Psoas muscle (tissue), 8 donors: ENCODE data around the gene FAM53B. TPM values are rescaled to one million over a fixed set of nuclear protein-coding genes. Genes with fewer than 3 reads are reported as not detected.
A peak's percentile ranks its signal among the peaks of the same experiment; 100 is the strongest.

Experiments
- ATAC-seq, 4 donors: fragments of 200-7000 bp; cut with Tn5 transposase; one replicate each; pipeline ENCODE4 v1.9.1; 2020; ENCODE audit warnings: moderate library complexity in 3 of 4, mild to moderate bottlenecking in 2 of 4
- DNase-seq, 2 donors: peaks; one replicate each; pipeline ENCODE4 v3.0.0-alpha.2; 2020
- H3K27ac ChIP-seq: fragments of 200-600 bp; one replicate; pipeline ENCODE4 v1.8.0; 2022
- H3K27me3 ChIP-seq, 3 donors: fragments of 200-600 bp in 1 of 3; one replicate each; pipeline versions ENCODE4 v1.6.1 to v1.8.0; 2013 to 2022; ENCODE audit warnings: low read length in 2 of 3, mild to moderate bottlenecking in 2 of 3, moderate library complexity in 1 of 3; ENCODE audit not compliant: insufficient read depth in 3 of 3
- H3K36me3 ChIP-seq, 2 donors: fragments of 200-600 bp in 1 of 2; one replicate each; pipeline versions ENCODE4 v1.6.1 to v1.8.0; 2013 to 2022; ENCODE audit warnings: low read depth in 1 of 2, mild to moderate bottlenecking in 1 of 2, moderate library complexity in 1 of 2; ENCODE audit not compliant: insufficient read depth in 1 of 2
- H3K4me1 ChIP-seq: fragments of 200-600 bp; one replicate; pipeline ENCODE4 v1.8.0; 2022
- H3K4me3 ChIP-seq: fragments of 200-600 bp; one replicate; pipeline ENCODE4 v1.8.0; 2022; ENCODE audit warnings: mild to moderate bottlenecking
- H3K9me3 ChIP-seq: fragments of 200-600 bp; one replicate; pipeline ENCODE4 v1.8.0; 2022
- WGBS, 3 donors: extraction: QIAGEN DNeasy Blood & Tissue Kit; methylation state at CpG; one replicate each; pipeline versions ENCODE4 v1.1.6 to v1.1.7; 2013; 5-methylcytosine and 5-hydroxymethylcytosine counted together
- intact Hi-C, 2 donors: fragments of 100-400 bp; cut with DNase I; formaldehyde crosslinking; loops; one replicate each; pipeline versions ENCODE4 v1.11.0 to v1.14.2; 2022
- polyA plus RNA-seq, 3 donors: library from polyadenylated mRNA; stranded (reverse); fragments of 200-250 nt; gene quantifications; one replicate each; pipeline ENCODE4 v1.2.3, GENCODE V29; 2013
- total RNA-seq, 4 donors: library from RNA; stranded (reverse); fragmentation: NEBNext Ultra II Directional in 2 of 4; extraction: Animal tissue kit (Norgen Biotek cat#: 25700) in 2 of 4; gene quantifications; one replicate each; pipeline versions ENCODE4 v1.2.1 to v1.2.4, GENCODE V29; 2021 to 2023
- TF ChIP-seq, protein P1 (sequence below): fragments of 200-600 bp; IDR thresholded peaks from one replicate; pipeline ENCODE4 v1.8.0; 2022; ENCODE audit warnings: antibody characterized with exemption
- donor health status: healthy with polysubstance abuse.
- donor health status: DM: no; HTN: no; CAD: no; lungs with moderate emphysema.
- donor health status: Bipolar disorder and iron deficiency.
- donor health status: healthy.
- donor health status: DM: yes; HTN: yes; CAD: no.
- donor health status: DM: no; HTN: no; CAD: no.
- donor health status: DM: no; HTN: no; CAD: no.
- donor health status: DM: yes; HTN: yes; CAD: no.

Gene FAM53B
- total and polyA plus RNA-seq, 7 donors: 31.0 to 178 (median 49.5) TPM

DNA sequence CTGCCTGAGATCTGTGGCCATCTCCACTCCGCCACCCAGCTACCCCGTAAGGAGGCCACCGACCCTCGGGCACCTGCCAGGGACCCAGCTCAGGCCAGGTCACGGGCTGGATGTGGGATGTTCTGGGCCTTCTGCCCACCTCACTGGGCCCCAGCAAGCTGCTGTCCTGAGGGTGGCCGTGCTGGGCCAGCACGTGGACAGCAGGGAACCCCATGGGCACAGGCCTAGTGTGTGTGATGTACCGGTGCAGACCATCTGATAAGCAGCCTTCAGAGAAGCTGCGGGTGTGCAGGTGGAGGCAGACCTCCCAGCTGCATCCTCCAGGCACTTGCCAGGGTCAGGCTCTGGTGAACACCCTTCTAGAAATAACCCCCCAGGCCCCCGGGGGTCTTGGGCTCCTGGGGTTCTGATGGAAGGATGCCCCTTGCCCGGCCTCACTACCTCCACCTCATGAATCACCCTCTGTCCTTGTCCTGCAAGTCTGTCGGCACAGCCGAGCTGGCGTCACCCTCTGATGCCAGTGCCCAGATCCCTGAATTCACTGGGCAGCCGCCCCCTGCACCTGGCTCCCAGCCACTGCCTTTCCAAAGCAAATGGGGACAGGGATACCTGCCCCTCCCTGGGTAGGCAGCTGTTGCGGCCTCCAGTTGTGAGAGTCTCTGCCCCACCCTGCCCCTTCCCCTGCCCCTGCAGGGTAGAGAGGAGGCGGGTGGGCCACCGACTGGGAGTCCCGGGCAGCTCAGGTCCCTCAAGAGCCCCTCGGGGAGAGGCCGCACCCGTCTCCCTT lies 139.8 kb downstream of the FAM53B start:
- peak; percentile 23 to 60 for DNase-seq
- WGBS, 3 donors: 54 to 70% (median 62%) methylated on average over 21 to 22 of the region's 22 CpGs
- no peak overlapping the region for H3K27ac ChIP-seq
- TF ChIP-seq, protein P1, sequence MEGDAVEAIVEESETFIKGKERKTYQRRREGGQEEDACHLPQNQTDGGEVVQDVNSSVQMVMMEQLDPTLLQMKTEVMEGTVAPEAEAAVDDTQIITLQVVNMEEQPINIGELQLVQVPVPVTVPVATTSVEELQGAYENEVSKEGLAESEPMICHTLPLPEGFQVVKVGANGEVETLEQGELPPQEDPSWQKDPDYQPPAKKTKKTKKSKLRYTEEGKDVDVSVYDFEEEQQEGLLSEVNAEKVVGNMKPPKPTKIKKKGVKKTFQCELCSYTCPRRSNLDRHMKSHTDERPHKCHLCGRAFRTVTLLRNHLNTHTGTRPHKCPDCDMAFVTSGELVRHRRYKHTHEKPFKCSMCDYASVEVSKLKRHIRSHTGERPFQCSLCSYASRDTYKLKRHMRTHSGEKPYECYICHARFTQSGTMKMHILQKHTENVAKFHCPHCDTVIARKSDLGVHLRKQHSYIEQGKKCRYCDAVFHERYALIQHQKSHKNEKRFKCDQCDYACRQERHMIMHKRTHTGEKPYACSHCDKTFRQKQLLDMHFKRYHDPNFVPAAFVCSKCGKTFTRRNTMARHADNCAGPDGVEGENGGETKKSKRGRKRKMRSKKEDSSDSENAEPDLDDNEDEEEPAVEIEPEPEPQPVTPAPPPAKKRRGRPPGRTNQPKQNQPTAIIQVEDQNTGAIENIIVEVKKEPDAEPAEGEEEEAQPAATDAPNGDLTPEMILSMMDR: no peak
- ATAC-seq: peak in 3 of 4 donors; percentile 1 to 11 (median 9)
- H3K36me3 ChIP-seq: no peaks in the 10 kb centered on the region
- no peak overlapping the region for H3K4me3 ChIP-seq
- H3K27me3 ChIP-seq: no peaks in the 10 kb centered on the region
- H3K4me1 ChIP-seq: no peaks in the 10 kb centered on the region
- no peaks in the 10 kb centered on the region for H3K9me3 ChIP-seq
- intact Hi-C loops: no loop called here

DNA sequence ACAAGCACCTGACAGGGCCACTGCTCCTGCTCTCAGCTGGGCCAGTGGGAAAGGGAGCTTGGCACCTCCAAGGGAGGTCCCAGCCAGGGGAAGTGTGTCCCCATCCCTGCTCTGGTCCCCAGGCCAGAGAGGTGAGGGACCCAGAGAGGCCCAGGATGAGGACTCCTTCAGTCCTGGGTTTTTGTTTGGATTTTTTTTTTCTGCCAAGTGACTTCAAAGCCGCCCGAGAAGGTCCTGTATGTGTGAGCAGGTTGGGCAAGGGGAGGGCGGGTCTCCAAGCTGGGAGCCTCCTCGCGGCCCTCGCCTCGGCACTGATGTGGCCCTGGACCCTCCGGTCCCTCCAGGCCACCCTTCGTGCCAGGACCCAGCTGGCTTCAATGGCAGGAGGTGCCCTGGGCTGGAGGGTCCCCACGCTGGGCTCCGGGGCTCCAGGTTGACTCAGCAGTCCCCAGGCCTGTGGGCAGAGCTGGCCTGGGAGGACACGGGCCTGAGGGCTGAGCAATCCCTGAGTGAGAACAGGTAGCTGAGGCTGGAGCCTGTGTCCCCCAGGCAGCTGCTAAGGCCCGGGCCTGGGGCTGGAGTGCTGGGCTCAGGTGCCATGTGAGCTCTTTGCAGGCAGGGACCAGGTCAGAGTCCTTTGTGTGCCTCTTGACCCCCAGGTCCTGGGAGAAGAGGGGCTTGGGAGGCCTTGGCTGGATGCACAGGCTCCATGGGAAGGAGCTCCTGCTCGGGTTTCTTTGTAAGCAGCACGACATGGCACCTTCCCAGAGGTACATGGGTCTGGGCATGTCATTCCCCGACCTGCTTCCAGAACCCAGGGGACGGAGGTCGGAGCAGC lies 140.6 kb downstream of the FAM53B start:
- H3K4me1 ChIP-seq: no peaks in the 10 kb centered on the region
- intact Hi-C loops: no loop called here
- ATAC-seq (peak in 3 of 4 donors; percentile 1 to 23 (median 2)), DNase-seq (peak; percentile 8 to 48)
- 76 to 89% (median 79%) methylated on average over 16 to 18 of the region's 18 CpGs for WGBS, 3 donors
- no peaks in the 10 kb centered on the region for H3K27me3 ChIP-seq
- H3K36me3 ChIP-seq: no peaks in the 10 kb centered on the region
- no peak overlapping the region for H3K27ac ChIP-seq
- no peak overlapping the region for H3K4me3 ChIP-seq
- H3K9me3 ChIP-seq: no peaks in the 10 kb centered on the region
- TF ChIP-seq, protein P1: no peak

- Histone ChIP-seq H3K27ac (no peak overlapping the region), H3K4me3 (no peak overlapping the region), H3K27me3 (no peaks in the 10 kb centered on the region), H3K9me3 (no peaks in the 10 kb centered on the region), H3K4me1 (no peaks in the 10 kb centered on the region), H3K36me3 (no peaks in the 10 kb centered on the region)
- TF ChIP-seq, protein P1: no peak
- intact Hi-C loops: no loop called here
- no peak for ATAC-seq
- DNase-seq: peak; percentile 10 to 49
- WGBS, 3 donors: 91 to 94% (median 92%) methylated on average over 12 of the region's 12 CpGs
Observed at GRCh38 chr10:124602646-124603365, 141.4 kb downstream of the FAM53B start.

GRCh38 chr10:124602121-124602561 lies 142.0 kb downstream of the FAM53B start:
- Histone ChIP-seq H3K4me1 (no peaks in the 10 kb centered on the region), H3K27me3 (no peaks in the 10 kb centered on the region), H3K36me3 (no peaks in the 10 kb centered on the region), H3K9me3 (no peaks in the 10 kb centered on the region), H3K27ac (no peak overlapping the region), H3K4me3 (no peak overlapping the region)
- TF ChIP-seq, protein P1: no peak
- DNase-seq: peak; percentile 1 to 28
- WGBS, 3 donors: 83 to 98% (median 89%) methylated on average over 12 of the region's 12 CpGs
- intact Hi-C loops: no loop called here
- no peak for ATAC-seq
